ENCODE results near the gene CDK9.
"Not testable (repeated sequence)": the region's sequence is repeated elsewhere in the genome, so short reads cannot be mapped to it uniquely, and the experiment has no call there.

CDK9 gene

DNA sequence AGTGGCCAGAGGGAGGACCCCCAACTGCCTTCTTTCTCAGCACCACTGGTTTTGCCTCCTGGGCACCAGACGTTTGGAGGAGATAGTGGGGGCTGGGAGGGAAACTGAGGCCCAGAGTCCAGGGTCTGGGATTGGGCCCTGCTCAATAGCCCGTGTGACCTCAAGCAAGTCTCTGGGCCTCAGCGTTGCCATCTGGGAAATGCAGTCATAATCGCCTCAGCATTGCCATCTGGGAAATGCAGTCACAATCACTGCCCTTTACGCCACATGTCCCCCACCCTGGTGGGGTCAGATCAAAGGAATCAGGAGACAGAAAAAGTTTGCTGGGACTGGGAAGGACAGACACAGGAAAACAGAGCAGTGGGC, 8.9 kb upstream of the CDK9 start:
- no peak for TF ChIP-seq ARNT (IDR thresholded peaks at IDR 0.05)
- no peak for TF ChIP-seq HDGF (IDR thresholded peaks at IDR 0.05; ENCODE audit: borderline replicate concordance)
- TF ChIP-seq L3MBTL2 (conservative IDR thresholded peaks at IDR 0.05) = no peak
- TF ChIP-seq, protein P1, sequence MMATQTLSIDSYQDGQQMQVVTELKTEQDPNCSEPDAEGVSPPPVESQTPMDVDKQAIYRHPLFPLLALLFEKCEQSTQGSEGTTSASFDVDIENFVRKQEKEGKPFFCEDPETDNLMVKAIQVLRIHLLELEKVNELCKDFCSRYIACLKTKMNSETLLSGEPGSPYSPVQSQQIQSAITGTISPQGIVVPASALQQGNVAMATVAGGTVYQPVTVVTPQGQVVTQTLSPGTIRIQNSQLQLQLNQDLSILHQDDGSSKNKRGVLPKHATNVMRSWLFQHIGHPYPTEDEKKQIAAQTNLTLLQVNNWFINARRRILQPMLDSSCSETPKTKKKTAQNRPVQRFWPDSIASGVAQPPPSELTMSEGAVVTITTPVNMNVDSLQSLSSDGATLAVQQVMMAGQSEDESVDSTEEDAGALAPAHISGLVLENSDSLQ (IDR thresholded peaks at IDR 0.05) = no peak
- TF ChIP-seq CTBP1 (IDR thresholded peaks at IDR 0.05; ENCODE audit: borderline replicate concordance) = no peak
- no peak for TF ChIP-seq BHLHE40 (IDR thresholded peaks at IDR 0.05; ENCODE audit: borderline replicate concordance)
- TF ChIP-seq ZNF384 (IDR thresholded peaks at IDR 0.05) = no peak
- TF ChIP-seq NFRKB (IDR thresholded peaks at IDR 0.05) = no peak
- no peak for TF ChIP-seq LEF1 (IDR thresholded peaks at IDR 0.05; ENCODE audit: borderline replicate concordance)
- TF ChIP-seq SUZ12 (IDR thresholded peaks at IDR 0.05) = no peak
- no peak for TF ChIP-seq SP1 (IDR thresholded peaks at IDR 0.05)
- TF ChIP-seq TARDBP (IDR thresholded peaks at IDR 0.05) = no peak
- TF ChIP-seq FOXM1 (IDR thresholded peaks at IDR 0.05; ENCODE audit: borderline replicate concordance) = no peak
- no peak for TF ChIP-seq ELF4 (IDR thresholded peaks at IDR 0.05)
- TF ChIP-seq FOXK2 (IDR thresholded peaks at IDR 0.05) = no peak
- TF ChIP-seq FOXA1 (IDR thresholded peaks at IDR 0.05) = no peak
- CTCF ChIA-PET = no interaction called here
- POLR2A ChIA-PET = no interaction called here
- no peak for DNase-seq (ENCODE audit: extremely low spot score)

- POLR2A ChIA-PET = no interaction called here
- CTCF ChIA-PET = no interaction called here
- DNase-seq (ENCODE audit: extremely low spot score) = no peak
- TF ChIP-seq L3MBTL2 (conservative IDR thresholded peaks at IDR 0.05) = no peak
These were observed 8.4 kb upstream of the CDK9 start for GRCh38 chr9:127777368-127777980.

DNA sequence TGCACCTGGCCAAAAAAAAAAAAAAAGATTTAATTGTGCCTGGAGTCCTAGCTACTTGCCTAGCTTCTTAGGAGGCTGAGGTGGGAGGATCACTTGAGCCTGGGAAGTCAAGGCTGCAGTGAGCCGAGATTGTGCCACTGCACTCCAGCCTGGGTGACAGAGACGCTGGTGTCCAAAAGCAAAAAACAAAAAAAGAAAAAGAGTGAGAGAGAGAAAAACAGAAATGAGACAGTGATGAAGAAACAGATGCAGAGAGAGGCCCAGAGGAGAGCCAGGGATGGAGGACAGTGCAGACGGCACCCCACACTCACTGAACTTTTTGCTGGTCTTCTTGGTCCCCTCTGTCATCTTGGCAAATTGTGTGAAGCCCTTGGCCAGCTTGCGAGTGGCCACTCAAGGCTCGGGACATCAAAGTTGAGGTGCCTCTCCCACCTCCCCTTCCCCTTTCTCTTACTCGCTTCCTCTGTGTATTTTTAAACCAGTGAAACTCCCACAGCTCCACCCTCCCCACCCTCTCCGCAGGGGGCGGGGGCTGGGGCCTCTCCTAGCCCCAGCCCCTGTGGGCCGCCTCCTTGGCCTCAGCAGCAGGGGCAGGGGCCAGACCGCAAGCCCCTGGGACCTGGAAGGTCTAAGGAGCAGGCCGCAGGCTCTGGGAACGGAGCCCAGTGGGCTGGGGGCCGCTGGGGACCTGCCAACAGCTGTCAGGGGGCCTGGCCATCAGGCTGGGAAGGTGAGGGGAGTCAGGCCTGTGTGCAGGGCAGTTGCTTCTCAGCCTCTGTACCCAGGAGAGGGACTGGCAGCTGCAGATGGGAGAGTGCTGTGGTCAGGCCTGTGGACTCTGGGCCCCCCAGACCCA, 7.3 kb upstream of the CDK9 start, which contains the start of gene SH2D3C:
Gene SH2D3C (minus strand): TSS at position 387 of the 856 bp plus-strand sequence. CDS start 39 bp downstream, at position 348.
- no peak for DNase-seq (ENCODE audit: extremely low spot score)
- TF ChIP-seq NFRKB (IDR thresholded peaks at IDR 0.05) (no peak), HDGF (IDR thresholded peaks at IDR 0.05; ENCODE audit: borderline replicate concordance) (no peak), FOXM1 (IDR thresholded peaks at IDR 0.05; ENCODE audit: borderline replicate concordance) (no peak), FOXK2 (IDR thresholded peaks at IDR 0.05) (no peak), TARDBP (IDR thresholded peaks at IDR 0.05) (no peak), L3MBTL2 (conservative IDR thresholded peaks at IDR 0.05) (no peak)
- TF ChIP-seq, protein P1 (IDR thresholded peaks at IDR 0.05) = no peak
- CTCF ChIA-PET = interaction anchor here (0.6 to 1.5 kb wide), 2 partner anchors 44 to 335 kb away, joined by 4 read pairs; partner anchors contain the start of gene TOR2A
- POLR2A ChIA-PET = no interaction called here

DNA sequence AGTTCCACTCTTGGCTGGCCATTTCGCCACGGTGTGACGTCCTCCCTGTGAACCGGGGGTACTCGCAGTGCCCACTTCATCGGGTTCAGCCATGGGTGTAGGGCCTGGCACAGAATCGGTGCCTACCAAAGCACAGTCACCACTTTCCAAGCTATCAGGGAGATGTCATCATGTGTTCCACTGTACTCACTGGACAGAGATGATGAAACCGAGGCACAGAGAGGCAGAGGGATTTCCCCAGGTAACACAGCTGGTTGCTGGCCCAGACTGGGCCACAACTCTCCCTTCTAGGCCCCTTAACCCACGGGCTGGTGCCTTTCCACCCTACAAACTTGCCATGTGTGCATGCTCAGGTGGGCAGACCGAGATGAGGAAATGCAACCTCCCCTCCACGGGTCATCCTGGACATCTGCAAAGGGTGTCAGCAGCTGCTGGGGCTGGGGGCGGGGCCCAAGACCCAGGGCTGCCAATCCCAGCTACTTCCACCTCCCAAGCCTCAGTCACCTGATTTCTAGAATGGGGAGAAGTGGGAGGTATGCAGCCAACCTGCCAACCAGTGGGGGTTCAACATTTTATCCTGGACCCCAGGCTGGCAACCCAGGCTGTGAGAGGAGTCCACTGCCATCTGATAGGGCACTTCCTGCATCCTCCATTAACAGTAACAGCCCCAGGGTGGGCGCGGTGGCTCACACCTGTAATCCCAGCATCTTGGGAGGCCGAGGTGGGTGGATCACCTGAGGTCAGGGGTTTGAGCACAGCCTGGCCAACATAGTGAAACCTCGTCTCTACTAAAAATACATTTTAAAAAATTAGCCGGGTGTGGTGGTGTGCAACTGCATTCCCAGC, 6.5 kb upstream of the CDK9 start:
- TF ChIP-seq FOXM1 (IDR thresholded peaks at IDR 0.05; ENCODE audit: borderline replicate concordance) = no peak
- no peak for TF ChIP-seq FOXK2 (IDR thresholded peaks at IDR 0.05)
- no peak for TF ChIP-seq FOXA1 (IDR thresholded peaks at IDR 0.05)
- TF ChIP-seq LEF1 (IDR thresholded peaks at IDR 0.05; ENCODE audit: borderline replicate concordance) = no peak
- ChIA-PET POLR2A (no interaction called here), CTCF (interaction anchor here (0.6 to 1.5 kb wide), 2 partner anchors 45 to 334 kb away, joined by 4 read pairs; partner anchors contain the start of gene TOR2A)
- no peak for DNase-seq (ENCODE audit: extremely low spot score)

GRCh38 chr9:127780126-127780885, 5.5 kb upstream of the CDK9 start:
- CTCF ChIA-PET = no interaction called here
- POLR2A ChIA-PET = no interaction called here
- TF ChIP-seq FOXK2 (IDR thresholded peaks at IDR 0.05) (no peak), TARDBP (IDR thresholded peaks at IDR 0.05) (no peak), LEF1 (IDR thresholded peaks at IDR 0.05; ENCODE audit: borderline replicate concordance) (no peak), BHLHE40 (IDR thresholded peaks at IDR 0.05; ENCODE audit: borderline replicate concordance) (no peak)
- TF ChIP-seq, protein P1 (IDR thresholded peaks at IDR 0.05) = no peak

DNA sequence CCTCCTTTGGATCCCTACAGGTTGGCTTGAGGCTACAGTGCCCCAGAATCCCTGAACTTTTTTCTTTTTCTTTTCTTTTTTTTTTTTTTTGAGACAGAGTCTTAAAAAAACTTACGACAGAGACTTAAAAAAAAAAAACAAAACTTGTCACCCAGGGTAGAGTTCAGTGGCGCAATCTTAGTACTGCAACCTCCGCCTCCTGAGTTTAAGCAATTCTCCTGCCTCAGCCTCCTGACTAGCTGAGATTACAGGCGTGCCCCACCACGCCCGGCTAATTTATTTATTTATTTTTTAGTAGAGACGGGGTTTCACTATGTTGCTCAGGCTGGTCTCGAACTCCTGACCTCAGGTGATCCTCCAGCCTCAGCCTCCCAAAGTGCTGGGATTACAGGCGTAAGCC, 4.9 kb upstream of the CDK9 start:
- CTCF ChIA-PET; DNase-seq (ENCODE audit: extremely low spot score); POLR2A ChIA-PET: not testable (repeated sequence)

More at GRCh38 chr9:127780126-127780885, 5.5 kb upstream of the CDK9 start:
- DNase-seq (ENCODE audit: extremely low spot score) = no peak
